ENCODE data around the gene COA8.

COA8 gene

DNA sequence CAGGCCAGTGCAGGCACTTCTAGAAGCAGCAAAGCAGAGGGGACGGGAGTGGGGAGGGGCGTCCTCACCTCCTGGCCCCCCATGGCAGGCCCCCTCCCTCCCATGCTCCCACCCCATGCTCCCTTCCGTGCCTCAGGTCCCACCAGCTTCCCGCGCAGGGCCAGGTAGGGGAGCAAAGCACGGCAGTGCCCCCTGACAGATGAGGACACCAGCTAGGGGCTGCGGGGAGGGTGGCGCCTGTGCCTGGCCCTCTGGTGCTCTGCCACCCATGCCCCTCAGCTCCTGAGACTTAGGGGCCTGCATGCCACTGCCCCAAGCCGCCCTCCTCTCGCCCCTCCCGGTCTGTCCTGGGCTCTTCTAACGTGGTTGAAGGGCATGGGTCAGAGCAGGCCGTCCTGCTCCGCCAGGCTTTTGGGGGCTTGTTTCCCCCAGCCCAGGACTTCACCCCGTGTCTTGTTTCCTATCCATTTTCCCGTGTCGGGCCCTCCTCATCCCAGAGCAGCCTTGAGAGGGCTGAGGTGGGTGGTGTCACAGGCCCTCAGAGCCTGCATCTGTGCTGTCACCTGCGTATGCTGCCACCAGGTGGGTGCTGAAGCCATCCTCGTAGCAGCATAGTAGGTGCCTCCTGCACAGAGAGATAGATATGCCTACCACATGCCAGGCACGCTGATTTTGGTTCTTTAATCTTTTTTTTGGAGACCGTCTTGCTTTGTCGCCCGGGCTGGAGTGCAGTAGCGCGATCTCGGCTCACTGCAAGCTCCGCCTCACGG, 23.5 kb upstream of the COA8 start:
- TF ChIP-seq TAF1 (IDR thresholded peaks at IDR 0.05; ENCODE audit: low read depth): no peak
- no peak for TF ChIP-seq NFIC (IDR thresholded peaks at IDR 0.05)
- TF ChIP-seq RAD21 (IDR thresholded peaks at IDR 0.05; ENCODE audit: low read depth): 0 out of 2 replicates have a peak, but pooled peaks have one; percentile 7
- TF ChIP-seq TEAD4 (IDR thresholded peaks at IDR 0.05): no peak
- TF ChIP-seq, protein P1, sequence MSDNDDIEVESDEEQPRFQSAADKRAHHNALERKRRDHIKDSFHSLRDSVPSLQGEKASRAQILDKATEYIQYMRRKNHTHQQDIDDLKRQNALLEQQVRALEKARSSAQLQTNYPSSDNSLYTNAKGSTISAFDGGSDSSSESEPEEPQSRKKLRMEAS (IDR thresholded peaks at IDR 0.05): no peak
- TF ChIP-seq CEBPB (IDR thresholded peaks at IDR 0.05): no peak
- TF ChIP-seq YY1 (IDR thresholded peaks at IDR 0.05; ENCODE audit: low read depth): no peak
- no peak for TF ChIP-seq ZBTB7A (IDR thresholded peaks at IDR 0.05; ENCODE audit: low read depth)

GRCh38 chr14:103540821-103541708, 21.7 kb upstream of the COA8 start:
- TF ChIP-seq, protein P1 (IDR thresholded peaks at IDR 0.05): no peak
- TF ChIP-seq, protein P2, sequence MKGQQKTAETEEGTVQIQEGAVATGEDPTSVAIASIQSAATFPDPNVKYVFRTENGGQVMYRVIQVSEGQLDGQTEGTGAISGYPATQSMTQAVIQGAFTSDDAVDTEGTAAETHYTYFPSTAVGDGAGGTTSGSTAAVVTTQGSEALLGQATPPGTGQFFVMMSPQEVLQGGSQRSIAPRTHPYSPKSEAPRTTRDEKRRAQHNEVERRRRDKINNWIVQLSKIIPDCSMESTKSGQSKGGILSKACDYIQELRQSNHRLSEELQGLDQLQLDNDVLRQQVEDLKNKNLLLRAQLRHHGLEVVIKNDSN (IDR thresholded peaks at IDR 0.05): no peak
- TF ChIP-seq TCF12 (IDR thresholded peaks at IDR 0.05; ENCODE audit: low read depth) (no peak), FOXM1 (IDR thresholded peaks at IDR 0.05; ENCODE audit: borderline replicate concordance, low read depth) (no peak), CREB1 (IDR thresholded peaks at IDR 0.05; ENCODE audit: low read depth) (no peak), TAF1 (IDR thresholded peaks at IDR 0.05; ENCODE audit: low read depth) (no peak), EGR1 (IDR thresholded peaks at IDR 0.05) (no peak), TEAD4 (IDR thresholded peaks at IDR 0.05) (no peak), ZBTB7A (IDR thresholded peaks at IDR 0.05; ENCODE audit: low read depth) (no peak), RAD21 (IDR thresholded peaks at IDR 0.05; ENCODE audit: low read depth) (no peak), YY1 (IDR thresholded peaks at IDR 0.05; ENCODE audit: low read depth) (no peak)

DNA sequence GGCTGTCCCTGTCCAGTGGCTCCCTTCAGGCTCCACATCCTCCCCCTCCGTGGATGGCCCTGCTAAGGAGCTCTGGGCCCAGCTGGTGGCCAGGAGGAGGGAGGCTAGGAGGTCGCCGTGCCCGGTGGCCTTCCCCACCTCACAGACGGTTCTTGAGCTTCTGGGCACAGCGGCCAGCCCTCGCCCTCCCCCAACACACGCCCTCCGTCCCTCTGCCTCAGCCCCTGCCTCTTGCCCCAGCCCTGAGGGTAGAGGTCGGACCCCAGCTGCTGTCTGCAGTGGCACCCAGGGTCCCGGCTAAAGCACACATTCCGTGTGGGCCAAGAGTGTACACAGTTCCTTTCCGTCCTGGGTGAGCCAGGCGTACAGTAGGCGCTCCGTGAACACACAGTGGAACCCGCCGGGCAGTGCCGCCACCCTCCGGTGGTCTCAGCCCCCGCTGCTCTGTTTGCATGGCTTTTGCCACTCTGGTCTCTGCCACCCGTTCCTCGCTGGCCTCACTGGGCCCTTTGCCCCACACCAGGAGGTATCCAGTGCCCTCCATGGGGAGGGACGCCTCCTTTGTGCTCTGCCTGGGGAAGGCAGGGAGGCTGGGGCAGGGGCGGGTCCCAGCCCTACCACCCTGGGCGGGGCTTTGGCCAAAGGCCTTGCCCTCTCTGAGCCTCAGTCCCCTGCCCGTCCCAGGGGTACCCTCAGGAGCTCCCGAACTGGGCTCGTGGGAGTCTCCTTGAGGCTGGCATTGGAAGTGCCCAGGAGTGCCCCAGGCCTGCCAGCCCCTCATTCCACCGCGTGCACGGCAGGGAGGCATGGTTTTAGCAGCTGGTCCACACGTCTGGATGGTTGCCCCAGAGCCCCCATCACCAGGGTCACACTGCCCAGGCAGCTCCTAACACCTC, 20.8 kb upstream of the COA8 start:
- TF ChIP-seq, protein P1 (IDR thresholded peaks at IDR 0.05): peak; percentile 17; the same call in 1 of the 2 replicates
- no peak for TF ChIP-seq TEAD4 (IDR thresholded peaks at IDR 0.05)

DNA sequence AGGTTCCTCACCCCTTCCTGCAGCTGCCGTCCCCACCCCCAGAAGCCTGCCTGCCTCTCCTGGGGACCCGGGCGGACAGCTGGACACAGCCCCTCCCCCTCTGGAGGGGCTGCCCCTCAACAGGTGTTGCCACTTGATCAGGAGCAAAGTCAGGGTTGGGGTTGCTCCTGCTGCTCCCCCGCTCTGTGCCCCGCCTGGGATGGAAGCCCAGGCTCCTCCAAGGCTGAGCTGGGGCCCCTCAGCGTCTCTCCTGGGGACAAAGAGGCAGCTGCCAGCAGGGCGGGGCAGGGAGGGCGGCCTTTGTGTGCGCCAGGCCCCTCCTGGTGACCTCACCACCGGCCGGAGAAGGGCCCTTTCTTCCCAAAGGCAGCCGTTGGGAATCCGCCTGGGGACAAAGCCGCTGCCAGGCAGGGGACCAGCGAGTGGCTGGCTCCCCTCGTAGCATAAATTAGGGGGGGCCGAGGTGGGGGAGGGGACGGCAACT, 20.1 kb upstream of the COA8 start:
- TF ChIP-seq NFIC (IDR thresholded peaks at IDR 0.05): peak; percentile 34; the same call in 1 of the 2 replicates
- TF ChIP-seq TEAD4 (IDR thresholded peaks at IDR 0.05): no peak
- peak; percentile 30; the same call in 1 of the 2 replicates for TF ChIP-seq TAF1 (IDR thresholded peaks at IDR 0.05; ENCODE audit: low read depth)
- TF ChIP-seq TCF12 (IDR thresholded peaks at IDR 0.05; ENCODE audit: low read depth): peak; percentile 54; the same call in 1 of the 2 replicates
- no peak for TF ChIP-seq FOXM1 (IDR thresholded peaks at IDR 0.05; ENCODE audit: borderline replicate concordance, low read depth)
- no peak for TF ChIP-seq EGR1 (IDR thresholded peaks at IDR 0.05)
- TF ChIP-seq CEBPB (IDR thresholded peaks at IDR 0.05): no peak
- TF ChIP-seq, protein P2 (IDR thresholded peaks at IDR 0.05): no peak
- TF ChIP-seq EP300 (IDR thresholded peaks at IDR 0.05; ENCODE audit: borderline replicate concordance): peak; percentile 41; the same call in 1 of the 2 replicates
- TF ChIP-seq RAD21 (IDR thresholded peaks at IDR 0.05; ENCODE audit: low read depth): no peak
- TF ChIP-seq ZBTB7A (IDR thresholded peaks at IDR 0.05; ENCODE audit: low read depth): no peak
- no peak; the same call in 1 of the 2 replicates for TF ChIP-seq CREB1 (IDR thresholded peaks at IDR 0.05; ENCODE audit: low read depth)
- no peak for TF ChIP-seq REST (IDR thresholded peaks at IDR 0.05; ENCODE audit: low read depth)
- TF ChIP-seq, protein P1 (IDR thresholded peaks at IDR 0.05): no peak; the same call in 1 of the 2 replicates
- TF ChIP-seq YY1 (IDR thresholded peaks at IDR 0.05; ENCODE audit: low read depth): no peak

- TF ChIP-seq NFIC (IDR thresholded peaks at IDR 0.05) (no peak), TAF1 (IDR thresholded peaks at IDR 0.05; ENCODE audit: low read depth) (no peak), TEAD4 (IDR thresholded peaks at IDR 0.05) (no peak), YY1 (IDR thresholded peaks at IDR 0.05; ENCODE audit: low read depth) (no peak), TCF12 (IDR thresholded peaks at IDR 0.05; ENCODE audit: low read depth) (peak; percentile 63; the same call in 1 of the 2 replicates), EP300 (IDR thresholded peaks at IDR 0.05; ENCODE audit: borderline replicate concordance) (no peak; the same call in 1 of the 2 replicates), FOXM1 (IDR thresholded peaks at IDR 0.05; ENCODE audit: borderline replicate concordance, low read depth) (peak; percentile 20; the same call in 1 of the 2 replicates), ZBTB7A (IDR thresholded peaks at IDR 0.05; ENCODE audit: low read depth) (0 out of 2 replicates have a peak, but pooled peaks have one; percentile 47), RAD21 (IDR thresholded peaks at IDR 0.05; ENCODE audit: low read depth) (no peak)
Measured at GRCh38 chr14:103543140-103543539, 19.6 kb upstream of the COA8 start.

All from Ishikawa (cell line).